GM21717 (cell line): Measurements from ENCODE around the gene SERPINB13.

Experiments used
- ATAC-seq: cut with Tn5 transposase; IDR thresholded peaks from one replicate; pipeline ENCODE4 v1.9.1; 2021; ENCODE audit warnings: mild to moderate bottlenecking, moderate library complexity; ENCODE audit not compliant: unreplicated experiment

SERPINB13 gene

DNA sequence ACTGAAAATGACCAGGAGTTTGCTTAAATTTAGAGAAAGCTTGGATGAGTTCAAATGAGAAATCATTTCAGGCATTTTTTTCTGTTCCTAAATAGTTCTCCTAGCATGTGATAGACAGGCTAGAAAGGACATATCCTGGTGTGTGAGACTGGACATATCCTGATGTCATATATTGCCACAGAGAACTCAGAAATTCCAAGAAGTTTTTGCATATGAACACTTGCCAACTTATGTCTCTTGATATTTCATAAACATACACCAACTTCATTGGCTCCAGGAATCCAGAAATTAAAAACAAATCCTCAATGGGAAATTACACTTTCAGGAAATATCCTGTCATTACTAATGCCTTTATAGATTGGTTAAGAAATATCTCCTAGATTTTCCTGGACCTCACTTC lies 59.8 kb downstream of the SERPINB13 start:
- ATAC-seq, result no peak

DNA sequence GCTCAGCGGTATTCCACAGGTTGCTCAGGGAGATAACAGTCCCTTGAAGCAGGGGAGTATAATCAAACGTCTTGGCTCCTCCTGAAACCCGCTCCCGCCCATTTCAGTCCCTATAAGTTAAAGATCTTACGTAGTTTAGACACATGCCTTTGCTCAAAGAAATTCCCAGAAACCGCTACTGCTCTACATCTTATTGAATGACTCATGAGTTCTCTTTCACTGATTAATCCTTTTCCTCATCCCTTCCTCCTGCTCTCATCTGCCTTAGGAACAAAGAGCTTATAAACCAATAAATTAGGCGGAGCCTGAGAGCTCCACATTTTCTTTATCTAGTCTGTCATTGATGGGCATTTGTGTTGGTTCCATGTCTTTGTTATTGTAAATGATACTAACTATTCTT lies 61.1 kb downstream of the SERPINB13 start:
- ATAC-seq, result no peak
